Subcutaneous adipose tissue (tissue), 4 donors: ENCODE results near the gene IMPG2. TPM values are rescaled to one million over a fixed set of nuclear protein-coding genes. Genes with fewer than 3 reads are reported as not detected.

Experiments used
- CTCF ChIP-seq: fragments of 450-650 bp; IDR thresholded peaks from one replicate; pipeline ENCODE4 v1.5.1; 2016; ENCODE audit warnings: low read depth, mild to moderate bottlenecking, control low read depth, antibody characterized with exemption, moderate library complexity
- total RNA-seq, 4 donors: library from RNA; depleted of rRNA; stranded (reverse); fragments of >200 nt; gene quantifications; one replicate each; pipeline ENCODE4 v1.1.0, GENCODE V29; 2016

The IMPG2 gene
- total RNA-seq: under 1 TPM; 0.22 to 0.38 (median 0.33) TPM

DNA sequence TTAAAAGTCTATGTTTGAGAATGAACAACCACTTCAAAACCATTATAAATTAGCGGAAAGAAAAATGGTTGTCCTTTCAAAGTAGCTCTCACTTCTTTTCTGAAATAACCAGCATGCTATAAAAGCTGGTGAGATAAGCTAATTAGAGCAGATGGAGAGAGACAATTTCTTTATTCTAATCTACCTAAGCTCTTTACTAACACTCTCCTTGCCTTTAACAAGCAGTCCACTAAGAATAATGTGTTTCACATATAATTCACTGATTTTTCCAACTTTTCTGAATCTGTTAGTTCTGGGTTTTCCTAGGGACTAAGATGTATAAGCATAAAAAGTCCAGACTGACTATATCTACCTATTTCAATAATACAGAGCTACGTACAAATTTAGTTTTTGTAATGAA lies at the start of gene IMPG2:
Gene IMPG2, minus strand, starts transcription at position 101 of the 400 bp plus-strand sequence. CDS start 203 bp downstream, outside the sequence.
- no peak for TF ChIP-seq CTCF

DNA sequence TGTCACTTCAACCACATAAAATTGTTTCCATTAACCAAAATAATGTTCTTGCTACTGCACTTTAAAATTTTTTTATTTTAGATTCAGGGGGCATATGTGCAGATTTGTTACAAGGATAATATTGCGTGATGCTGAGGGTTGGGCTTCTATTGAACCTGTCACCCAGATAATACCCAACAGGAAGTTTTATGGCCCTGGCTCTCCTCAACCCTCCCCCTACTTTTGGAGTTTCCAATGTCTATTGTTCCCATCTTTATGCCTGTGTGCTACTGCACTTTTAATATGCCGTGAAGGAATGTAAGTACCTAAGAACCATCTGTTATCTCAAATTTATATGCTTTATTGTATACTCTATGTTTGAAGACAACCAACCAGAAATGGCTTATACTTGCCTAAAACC lies 42.0 kb upstream of the IMPG2 start:
- no peak for TF ChIP-seq CTCF

DNA sequence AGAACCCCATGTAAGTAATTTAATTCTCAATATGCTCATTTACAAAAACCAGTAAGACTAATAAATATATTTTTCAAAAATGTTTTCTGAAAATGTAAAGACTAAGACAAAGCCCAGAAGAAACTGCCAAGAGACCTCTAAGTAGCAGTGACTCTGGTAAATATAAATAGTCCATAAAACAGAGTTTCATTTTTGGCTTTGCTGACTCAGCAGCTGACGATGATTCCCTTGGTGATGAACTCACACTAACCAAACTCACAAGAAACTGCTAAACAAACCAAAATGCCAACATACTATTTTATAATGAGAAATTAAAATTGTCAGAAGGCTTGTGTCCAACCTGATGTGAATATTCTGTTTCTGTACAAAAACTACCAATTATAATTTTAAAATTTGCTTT lies 31.5 kb upstream of the IMPG2 start:
- TF ChIP-seq CTCF: no peak

- TF ChIP-seq CTCF: no peak
Observed at GRCh38 chr3:101340591-101340990, 20.2 kb upstream of the IMPG2 start.

GRCh38 chr3:101333883-101334282 lies 13.5 kb upstream of the IMPG2 start:
- TF ChIP-seq CTCF: no peak

- no peak for TF ChIP-seq CTCF
Observed at GRCh38 chr3:101329016-101329673, 8.8 kb upstream of the IMPG2 start.

DNA sequence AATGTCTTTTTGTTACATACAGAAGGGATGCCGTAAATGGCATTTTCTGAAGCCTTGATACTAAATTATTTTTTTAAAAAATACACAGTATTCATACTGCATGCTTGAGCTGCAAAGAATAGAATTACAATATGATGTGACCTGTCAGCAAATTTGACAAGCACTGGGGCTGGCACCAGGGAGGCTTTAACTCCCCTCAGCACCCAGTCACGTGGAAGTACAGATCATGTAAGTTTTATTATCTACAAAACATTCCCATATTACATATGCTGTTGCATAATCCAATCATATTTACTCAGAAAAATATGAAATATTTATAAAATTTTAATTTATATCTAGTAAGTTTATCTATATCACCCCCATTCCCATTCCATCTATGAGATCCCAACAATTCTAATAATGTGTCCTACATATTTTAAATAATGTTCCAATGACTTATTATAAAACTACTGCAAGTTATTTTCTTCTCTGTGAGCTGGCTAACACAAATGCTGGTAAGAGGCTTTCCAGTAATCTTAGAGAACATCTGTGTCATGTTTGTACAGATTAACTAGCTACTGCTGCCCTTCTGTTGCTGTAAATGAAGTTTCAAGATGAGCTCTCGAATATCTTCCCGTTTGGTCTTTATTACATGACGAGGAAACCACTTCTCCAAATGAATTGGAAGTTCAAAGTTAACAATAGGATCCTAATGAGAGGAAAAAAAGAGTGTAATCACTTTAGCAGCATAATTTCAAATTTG lies 5.2 kb upstream of the IMPG2 start:
- TF ChIP-seq CTCF: no peak
